ENCODE data around the gene CDT1.

CDT1 gene

DNA sequence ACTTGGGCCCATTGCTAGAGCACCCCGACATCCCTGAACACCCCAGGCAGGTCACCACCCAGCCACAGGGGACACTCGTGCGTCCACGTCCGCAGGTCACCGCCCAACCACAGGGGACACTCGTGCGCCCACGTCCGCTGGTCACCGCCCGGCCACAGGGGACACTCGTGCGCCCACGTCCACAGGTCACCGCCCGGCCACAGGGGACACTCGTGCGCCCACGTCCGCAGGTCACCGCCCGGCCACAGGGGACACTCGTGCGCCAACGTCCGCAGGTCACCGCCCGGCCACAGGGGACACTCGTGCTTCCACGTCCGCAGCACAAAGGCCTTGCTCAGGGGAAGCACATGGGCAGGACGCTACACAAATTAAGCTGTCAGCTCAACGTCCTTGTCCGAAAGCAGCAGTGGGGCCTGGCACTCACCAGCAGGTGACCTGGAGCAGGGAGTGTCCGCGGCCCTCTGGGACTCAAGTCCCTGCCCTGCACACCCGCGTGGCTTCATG is 35.5 kb downstream of the CDT1 start:
- TF ChIP-seq, protein P1, sequence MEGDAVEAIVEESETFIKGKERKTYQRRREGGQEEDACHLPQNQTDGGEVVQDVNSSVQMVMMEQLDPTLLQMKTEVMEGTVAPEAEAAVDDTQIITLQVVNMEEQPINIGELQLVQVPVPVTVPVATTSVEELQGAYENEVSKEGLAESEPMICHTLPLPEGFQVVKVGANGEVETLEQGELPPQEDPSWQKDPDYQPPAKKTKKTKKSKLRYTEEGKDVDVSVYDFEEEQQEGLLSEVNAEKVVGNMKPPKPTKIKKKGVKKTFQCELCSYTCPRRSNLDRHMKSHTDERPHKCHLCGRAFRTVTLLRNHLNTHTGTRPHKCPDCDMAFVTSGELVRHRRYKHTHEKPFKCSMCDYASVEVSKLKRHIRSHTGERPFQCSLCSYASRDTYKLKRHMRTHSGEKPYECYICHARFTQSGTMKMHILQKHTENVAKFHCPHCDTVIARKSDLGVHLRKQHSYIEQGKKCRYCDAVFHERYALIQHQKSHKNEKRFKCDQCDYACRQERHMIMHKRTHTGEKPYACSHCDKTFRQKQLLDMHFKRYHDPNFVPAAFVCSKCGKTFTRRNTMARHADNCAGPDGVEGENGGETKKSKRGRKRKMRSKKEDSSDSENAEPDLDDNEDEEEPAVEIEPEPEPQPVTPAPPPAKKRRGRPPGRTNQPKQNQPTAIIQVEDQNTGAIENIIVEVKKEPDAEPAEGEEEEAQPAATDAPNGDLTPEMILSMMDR (IDR thresholded peaks at IDR 0.05; ENCODE audit: control insufficient read depth, extremely low read depth, insufficient read depth) = peak; percentile 39
- no peak overlapping the region for H3K4me3 ChIP-seq (ENCODE audit: low read depth, low read length)
- no peak for DNase-seq (ENCODE audit: low read depth)

GRCh38 chr16:88839745-88840599 is 36.4 kb downstream of the CDT1 start:
- H3K4me3 ChIP-seq (ENCODE audit: low read depth, low read length) = no peak overlapping the region
- TF ChIP-seq, protein P1 (IDR thresholded peaks at IDR 0.05; ENCODE audit: control insufficient read depth, extremely low read depth, insufficient read depth) = no peak
- DNase-seq (ENCODE audit: low read depth) = no peak

DNA sequence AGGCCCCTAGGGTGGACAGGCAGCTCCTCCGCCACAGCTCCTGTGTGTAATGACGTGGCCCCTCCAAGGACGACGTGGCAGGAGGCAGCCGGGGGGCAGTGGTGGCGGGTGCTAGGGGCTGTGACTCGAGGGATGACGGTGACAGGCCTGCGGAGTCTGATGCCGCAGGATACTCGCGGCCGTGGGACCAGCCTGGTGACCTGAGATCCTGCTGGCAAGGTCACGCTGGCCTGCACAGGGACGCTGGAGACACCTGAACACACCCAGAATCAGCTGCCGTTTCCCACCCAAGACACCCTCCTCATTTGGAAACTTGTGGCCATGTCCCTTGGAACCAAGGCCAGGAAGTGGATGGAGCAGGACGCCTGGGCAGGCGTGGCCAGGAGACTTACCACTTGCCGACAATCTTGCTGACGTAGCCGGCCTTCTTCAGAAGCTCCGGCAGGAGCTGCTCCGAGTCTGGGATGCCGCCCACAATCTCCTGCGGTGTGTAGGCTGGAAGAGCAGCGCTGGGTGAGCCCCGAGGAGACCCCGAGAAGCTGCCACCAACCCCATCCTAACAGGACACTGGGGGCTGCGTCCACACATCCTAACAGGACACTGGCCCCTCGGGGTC is 37.1 kb downstream of the CDT1 start:
- DNase-seq (ENCODE audit: low read depth) = no peak
- H3K4me3 ChIP-seq (ENCODE audit: low read depth, low read length) = no peak overlapping the region
- TF ChIP-seq, protein P1 (IDR thresholded peaks at IDR 0.05; ENCODE audit: control insufficient read depth, extremely low read depth, insufficient read depth) = no peak

GRCh38 chr16:88841521-88842307 is 38.1 kb downstream of the CDT1 start:
- H3K4me3 ChIP-seq (ENCODE audit: low read depth, low read length) = no peak overlapping the region
- TF ChIP-seq, protein P1 (IDR thresholded peaks at IDR 0.05; ENCODE audit: control insufficient read depth, extremely low read depth, insufficient read depth) = no peak
- DNase-seq (ENCODE audit: low read depth) = no peak

GRCh38 chr16:88842308-88842756 is 38.7 kb downstream of the CDT1 start:
- no peak for DNase-seq (ENCODE audit: low read depth)
- H3K4me3 ChIP-seq (ENCODE audit: low read depth, low read length) = no peak overlapping the region
- TF ChIP-seq, protein P1 (IDR thresholded peaks at IDR 0.05; ENCODE audit: control insufficient read depth, extremely low read depth, insufficient read depth) = no peak

- no peak overlapping the region for H3K4me3 ChIP-seq (ENCODE audit: low read depth, low read length)
- DNase-seq (ENCODE audit: low read depth) = no peak
- TF ChIP-seq, protein P1 (IDR thresholded peaks at IDR 0.05; ENCODE audit: control insufficient read depth, extremely low read depth, insufficient read depth) = no peak
Measured at GRCh38 chr16:88842806-88843205, 39.2 kb downstream of the CDT1 start.

All from LNCaP clone FGC (cell line).